Endothelial cell of umbilical vein (primary cell): ENCODE results near the gene PPP4R4. TPM values are rescaled to one million over a fixed set of nuclear protein-coding genes. Genes with fewer than 3 reads are reported as not detected.

Source experiments
- BruUV-seq: library from RNA; stranded (reverse); fragments of 400-500 nt; replicated peaks from 2 replicates; lab custom pipeline; 2021; lab: Mats Ljungman, UMichigan
- CTCF ChIA-PET: fragments of 300-600, 350-600 bp; sonication (Branson Sonifier 250); formaldehyde crosslinking; loops from one replicate; lab custom pipeline; 2021; ENCODE audit warnings: antibody characterized with exemption, inconsistent platforms; lab: Charles Lee
- POLR2A ChIA-PET: fragments of 300-600, 350-600 bp; sonication (Branson Sonifier 250); formaldehyde crosslinking; loops from one replicate; lab custom pipeline; 2021; ENCODE audit warnings: antibody characterized with exemption, inconsistent platforms; lab: Charles Lee
- DNase-seq: peaks from one replicate; pipeline ENCODE4 v3.0.0-alpha.2; 2011; ENCODE audit warnings: low read depth, low spot score
- FAIRE-seq: peaks from 2 replicates; lab custom pipeline; 2011; peaks lifted over from hg19 to GRCh38; lab: Jason Lieb, UNC
- H2AFZ ChIP-seq: 2 replicates; pipeline ENCODE4 v1.6.0; 2012; ENCODE audit warnings: low read depth, low read length, control low read depth, inconsistent platforms
- H3K27ac ChIP-seq: 2 replicates; pipeline ENCODE4 v1.5.1; 2011; ENCODE audit warnings: low read depth, mild to moderate bottlenecking, control low read depth, low read length, moderate library complexity; ENCODE audit not compliant: insufficient read depth
- H3K27me3 ChIP-seq, 2 experiments: 2 replicates each; pipeline versions ENCODE4 v1.6.0 to v1.6.1; 2011; ENCODE audit warnings: low read length in 2 of 2, mixed read lengths in 1 of 2; ENCODE audit not compliant: control insufficient read depth in 2 of 2, insufficient read depth in 2 of 2
- H3K36me3 ChIP-seq, 2 experiments: 2 replicates in 1 of 2; 3 replicates in 1 of 2; pipeline ENCODE4 v1.5.1; 2011; ENCODE audit warnings: low read length in 2 of 2, mild to moderate bottlenecking in 1 of 2, moderate library complexity in 1 of 2; ENCODE audit not compliant: control insufficient read depth in 2 of 2, insufficient read depth in 2 of 2; ENCODE audit errors: extremely low read depth in 1 of 2
- H3K4me1 ChIP-seq: 3 replicates; pipeline ENCODE4 v1.5.1; 2011; ENCODE audit warnings: mild to moderate bottlenecking, low read length; ENCODE audit not compliant: control insufficient read depth, insufficient read depth; ENCODE audit errors: extremely low read depth
- H3K4me2 ChIP-seq: 2 replicates; pipeline ENCODE4 v1.6.1; 2011; ENCODE audit warnings: low read length, control low read depth, mixed read lengths; ENCODE audit not compliant: insufficient read depth
- H3K4me3 ChIP-seq, 3 experiments: fragments of 200-600 bp in 1 of 3; sonication (generic), shearing (Covaris generic) in 1 of 3; replicated peaks in 1 of 3; 2 replicates each; pipeline ENCODE4 v1.5.1; 2011 to 2016; ENCODE audit warnings: control low read depth in 3 of 3, low read length in 3 of 3, mild to moderate bottlenecking in 2 of 3, inconsistent platforms in 1 of 3, low read depth in 1 of 3, moderate library complexity in 1 of 3; ENCODE audit not compliant: insufficient read depth in 1 of 3
- H3K79me2 ChIP-seq: 2 replicates; pipeline ENCODE4 v1.6.0; 2012; ENCODE audit warnings: low read length, inconsistent platforms; ENCODE audit not compliant: control insufficient read depth, insufficient read depth
- H3K9ac ChIP-seq: replicated peaks from 2 replicates; pipeline ENCODE3; 2011; ENCODE audit warnings: low read length, control low read depth; ENCODE audit not compliant: insufficient read depth; ENCODE audit errors: extremely low read depth
- H3K9me1 ChIP-seq: replicated peaks from 3 replicates; pipeline ENCODE4 v1.6.0; 2011; ENCODE audit warnings: mild to moderate bottlenecking, low read length; ENCODE audit not compliant: control insufficient read depth, insufficient read depth; ENCODE audit errors: extremely low read depth
- H3K9me3 ChIP-seq: replicated peaks from 2 replicates; pipeline ENCODE4 v1.5.1; 2012; ENCODE audit warnings: low read length, inconsistent platforms; ENCODE audit not compliant: control insufficient read depth, insufficient read depth
- H4K20me1 ChIP-seq: replicated peaks from 2 replicates; pipeline ENCODE3; 2011; ENCODE audit warnings: mild to moderate bottlenecking, low read length; ENCODE audit not compliant: control insufficient read depth, insufficient read depth; ENCODE audit errors: extremely low read depth
- EZH2 ChIP-seq: IDR thresholded peaks from 2 replicates; pipeline ENCODE4 v1.6.1; 2012; ENCODE audit warnings: borderline replicate concordance, low read depth, mild to moderate bottlenecking, moderate library complexity, low read length, inconsistent platforms; ENCODE audit not compliant: severe bottlenecking
- FOS ChIP-seq: IDR thresholded peaks from 2 replicates; pipeline ENCODE4 v1.6.1; 2011; ENCODE audit warnings: mild to moderate bottlenecking, low read length, moderate library complexity, borderline replicate concordance; ENCODE audit not compliant: insufficient read depth
- GATA2 ChIP-seq: IDR thresholded peaks from 2 replicates; pipeline ENCODE4 v1.7.0; 2011; ENCODE audit warnings: low read depth, mild to moderate bottlenecking, moderate library complexity, mixed read lengths, low read length; ENCODE audit not compliant: insufficient read length, insufficient read depth
- JUN ChIP-seq: IDR thresholded peaks from 2 replicates; pipeline ENCODE4 v1.6.1; 2011; ENCODE audit warnings: borderline replicate concordance, low read depth; ENCODE audit not compliant: insufficient read length, insufficient read depth
- MYC ChIP-seq: IDR thresholded peaks from one replicate; pipeline ENCODE4 v1.6.1; 2011; ENCODE audit warnings: mild to moderate bottlenecking, low read depth, low read length
- POLR2A ChIP-seq: IDR thresholded peaks from 2 replicates; pipeline ENCODE4 v1.6.1; 2012; ENCODE audit warnings: low read depth, mild to moderate bottlenecking, control low read depth, low read length
- POLR2AphosphoS5 ChIP-seq: IDR thresholded peaks from 2 replicates; pipeline ENCODE4 v1.6.1; 2012; ENCODE audit warnings: low read depth, mild to moderate bottlenecking, control low read depth, low read length, moderate library complexity; ENCODE audit not compliant: insufficient read depth
- dilution Hi-C: fragments of 300-500 bp; cut with MboI; formaldehyde crosslinking; loops from one replicate; pipeline ENCODE4 v1.15.0; 2019; ENCODE audit warnings: low sequenced_read_pairs; ENCODE audit not compliant: extremely low pct_ligation_motif_present
- intact Hi-C: fragments of 100-400 bp; cut with micrococcal nuclease; formaldehyde crosslinking; loops from one replicate; pipeline ENCODE4 v1.10.0; 2022
- polyA plus RNA-seq, 4 experiments: library from polyadenylated mRNA; depleted of rRNA in 3 of 4; stranded (reverse) in 3 of 4; unstranded in 1 of 4; fragments of >200 nt; gene quantifications; 2 replicates each; pipeline versions ENCODE4 v1.2.1 to v1.2.3, GENCODE V29; 2011 to 2012; ENCODE audit warnings: missing spikeins in 1 of 4
- total RNA-seq: library from RNA; stranded (reverse); gene quantifications from 2 replicates; pipeline ENCODE4 v1.2.3, GENCODE V29; 2021
- TF ChIP-seq, protein P1 (sequence below): IDR thresholded peaks from 2 replicates; pipeline ENCODE4 v1.6.1; 2011; ENCODE audit not compliant: insufficient read depth, insufficient read length
- TF ChIP-seq, protein P2 (sequence below), 2 donors: IDR thresholded peaks; 1 replicate in 1 of 2; 2 replicates in 1 of 2; pipeline ENCODE4 v1.5.1; 2011; ENCODE audit warnings: low read length in 2 of 2, mild to moderate bottlenecking in 2 of 2, moderate library complexity in 2 of 2, control low read depth in 1 of 2, inconsistent platforms in 1 of 2, low read depth in 1 of 2; ENCODE audit not compliant: insufficient read depth in 1 of 2; ENCODE audit errors: extremely low read depth in 1 of 2

Gene PPP4R4
- total and polyA plus RNA-seq, 2 donors (not counting 3 experiments of a cell fraction or from before 2014, with no cell fraction given) = not detected

DNA sequence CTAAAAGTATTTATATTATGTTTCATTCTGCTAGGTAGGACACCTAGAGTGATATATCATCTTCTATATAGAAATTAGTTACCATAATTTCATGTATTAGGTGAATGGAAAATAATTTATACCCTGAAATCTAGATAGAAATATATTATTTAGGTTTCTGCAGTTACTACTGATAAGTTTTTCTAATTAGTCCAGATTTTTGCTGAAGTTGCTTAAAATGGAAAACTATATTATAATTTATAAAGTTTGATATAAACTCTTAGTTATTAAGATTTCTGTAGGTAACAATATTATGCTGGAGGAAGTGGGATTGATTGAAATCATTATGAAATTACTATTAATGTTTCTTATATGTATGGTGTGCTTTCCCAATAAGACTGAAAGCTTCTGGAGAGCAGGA lies 62.9 kb downstream of the PPP4R4 start:
- no peak for TF ChIP-seq JUN
- TF ChIP-seq EZH2 = no peak
- no peak overlapping the region for H3K9ac ChIP-seq
- CTCF ChIA-PET = no interaction called here
- no peaks in the 10 kb centered on the region for H3K36me3 ChIP-seq
- dilution Hi-C loops = no loop called here
- no peaks in the 10 kb centered on the region for H3K9me1 ChIP-seq
- H3K9me3 ChIP-seq = no peaks in the 10 kb centered on the region
- H3K4me2 ChIP-seq = no peak overlapping the region
- no peaks in the 10 kb centered on the region for H4K20me1 ChIP-seq
- no peak overlapping the region for H3K4me3 ChIP-seq
- POLR2A ChIA-PET = no interaction called here
- intact Hi-C loops = no loop called here
- no peaks in the 10 kb centered on the region for H3K27me3 ChIP-seq
- no peaks in the 10 kb centered on the region for H3K79me2 ChIP-seq
- H3K27ac ChIP-seq = no peak overlapping the region
- H2AFZ ChIP-seq = no peak overlapping the region
- FAIRE-seq = no peak
- no TSS peak for BruUV-seq
- DNase-seq = no peak
- no peaks in the 10 kb centered on the region for H3K4me1 ChIP-seq

DNA sequence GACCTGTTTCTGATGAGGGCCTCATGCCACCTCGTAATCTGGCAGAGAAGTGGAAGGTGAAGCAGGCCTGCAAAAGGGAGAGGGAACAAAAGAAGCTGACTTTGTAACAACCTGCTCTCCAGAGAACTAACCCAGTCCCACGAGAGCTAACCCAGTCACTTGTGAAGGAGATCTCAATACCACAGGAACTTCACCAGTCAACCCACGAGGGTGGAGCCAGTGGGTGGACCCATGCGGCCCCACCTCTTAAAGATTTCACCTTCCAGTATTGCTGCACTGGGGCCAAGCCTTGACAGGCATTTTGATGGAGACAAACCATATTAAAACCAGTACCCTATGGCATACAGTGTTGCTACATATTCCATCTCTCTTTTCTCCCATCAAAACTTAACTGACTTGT lies 63.9 kb downstream of the PPP4R4 start:
- no peaks in the 10 kb centered on the region for H3K9me1 ChIP-seq
- dilution Hi-C loops (no loop called here), intact Hi-C loops (no loop called here)
- no peaks in the 10 kb centered on the region for H3K4me1 ChIP-seq
- DNase-seq = no peak
- H3K27me3 ChIP-seq = no peaks in the 10 kb centered on the region
- H4K20me1 ChIP-seq = no peaks in the 10 kb centered on the region
- H3K9me3 ChIP-seq = no peaks in the 10 kb centered on the region
- ChIA-PET POLR2A (no interaction called here), CTCF (no interaction called here)
- no peaks in the 10 kb centered on the region for H3K79me2 ChIP-seq
- no TSS peak for BruUV-seq
- no peak overlapping the region for H2AFZ ChIP-seq
- no peak for FAIRE-seq
- no peaks in the 10 kb centered on the region for H3K36me3 ChIP-seq
- H3K4me3 ChIP-seq = no peak overlapping the region
- no peak overlapping the region for H3K4me2 ChIP-seq
- H3K9ac ChIP-seq = no peak overlapping the region
- H3K27ac ChIP-seq = no peak overlapping the region
- TF ChIP-seq, protein P1, sequence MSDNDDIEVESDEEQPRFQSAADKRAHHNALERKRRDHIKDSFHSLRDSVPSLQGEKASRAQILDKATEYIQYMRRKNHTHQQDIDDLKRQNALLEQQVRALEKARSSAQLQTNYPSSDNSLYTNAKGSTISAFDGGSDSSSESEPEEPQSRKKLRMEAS = no peak
- TF ChIP-seq JUN (no peak), POLR2AphosphoS5 (no peak), GATA2 (no peak), EZH2 (no peak), FOS (no peak), POLR2A (no peak), MYC (no peak)
- TF ChIP-seq, protein P2, sequence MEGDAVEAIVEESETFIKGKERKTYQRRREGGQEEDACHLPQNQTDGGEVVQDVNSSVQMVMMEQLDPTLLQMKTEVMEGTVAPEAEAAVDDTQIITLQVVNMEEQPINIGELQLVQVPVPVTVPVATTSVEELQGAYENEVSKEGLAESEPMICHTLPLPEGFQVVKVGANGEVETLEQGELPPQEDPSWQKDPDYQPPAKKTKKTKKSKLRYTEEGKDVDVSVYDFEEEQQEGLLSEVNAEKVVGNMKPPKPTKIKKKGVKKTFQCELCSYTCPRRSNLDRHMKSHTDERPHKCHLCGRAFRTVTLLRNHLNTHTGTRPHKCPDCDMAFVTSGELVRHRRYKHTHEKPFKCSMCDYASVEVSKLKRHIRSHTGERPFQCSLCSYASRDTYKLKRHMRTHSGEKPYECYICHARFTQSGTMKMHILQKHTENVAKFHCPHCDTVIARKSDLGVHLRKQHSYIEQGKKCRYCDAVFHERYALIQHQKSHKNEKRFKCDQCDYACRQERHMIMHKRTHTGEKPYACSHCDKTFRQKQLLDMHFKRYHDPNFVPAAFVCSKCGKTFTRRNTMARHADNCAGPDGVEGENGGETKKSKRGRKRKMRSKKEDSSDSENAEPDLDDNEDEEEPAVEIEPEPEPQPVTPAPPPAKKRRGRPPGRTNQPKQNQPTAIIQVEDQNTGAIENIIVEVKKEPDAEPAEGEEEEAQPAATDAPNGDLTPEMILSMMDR (IDR thresholded peaks at IDR 0.05; ENCODE audit: extremely low read depth in 1 of 2, insufficient read depth in 1 of 2, low read depth in 1 of 2, low read length in 2 of 2) = no peak
